Gastroesophageal sphincter (tissue), 3 donors: ENCODE results near the gene TBC1D2B.

Source experiments
- POLR2A ChIP-seq, 2 donors: fragments of 450-650 bp; IDR thresholded peaks; one replicate each; pipeline ENCODE4 v1.6.1; 2017; ENCODE audit warnings: antibody characterized with exemption in 2 of 2, mild to moderate bottlenecking in 2 of 2, moderate library complexity in 1 of 2
- POLR2AphosphoS5 ChIP-seq: sonication (generic); formaldehyde crosslinking; IDR thresholded peaks from one replicate; pipeline ENCODE4 v1.6.1; 2017; ENCODE audit warnings: antibody characterized with exemption
- TF ChIP-seq, protein P1 (sequence below), 4 experiments: fragments of 200-600 bp in 2 of 4; fragments of 450-650 bp in 2 of 4; sonication (generic) in 1 of 4; IDR thresholded peaks; one replicate each; pipeline ENCODE4 v1.5.1; 2017 to 2019; ENCODE audit warnings: antibody characterized with exemption in 4 of 4, mild to moderate bottlenecking in 2 of 4, moderate library complexity in 2 of 4

- TF ChIP-seq POLR2A (IDR thresholded peaks at IDR 0.05) (no peak), POLR2AphosphoS5 (no peak)
- TF ChIP-seq, protein P1, sequence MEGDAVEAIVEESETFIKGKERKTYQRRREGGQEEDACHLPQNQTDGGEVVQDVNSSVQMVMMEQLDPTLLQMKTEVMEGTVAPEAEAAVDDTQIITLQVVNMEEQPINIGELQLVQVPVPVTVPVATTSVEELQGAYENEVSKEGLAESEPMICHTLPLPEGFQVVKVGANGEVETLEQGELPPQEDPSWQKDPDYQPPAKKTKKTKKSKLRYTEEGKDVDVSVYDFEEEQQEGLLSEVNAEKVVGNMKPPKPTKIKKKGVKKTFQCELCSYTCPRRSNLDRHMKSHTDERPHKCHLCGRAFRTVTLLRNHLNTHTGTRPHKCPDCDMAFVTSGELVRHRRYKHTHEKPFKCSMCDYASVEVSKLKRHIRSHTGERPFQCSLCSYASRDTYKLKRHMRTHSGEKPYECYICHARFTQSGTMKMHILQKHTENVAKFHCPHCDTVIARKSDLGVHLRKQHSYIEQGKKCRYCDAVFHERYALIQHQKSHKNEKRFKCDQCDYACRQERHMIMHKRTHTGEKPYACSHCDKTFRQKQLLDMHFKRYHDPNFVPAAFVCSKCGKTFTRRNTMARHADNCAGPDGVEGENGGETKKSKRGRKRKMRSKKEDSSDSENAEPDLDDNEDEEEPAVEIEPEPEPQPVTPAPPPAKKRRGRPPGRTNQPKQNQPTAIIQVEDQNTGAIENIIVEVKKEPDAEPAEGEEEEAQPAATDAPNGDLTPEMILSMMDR (IDR thresholded peaks at IDR 0.05): no peak
Observed at GRCh38 chr15:78104119-78104479, 26.6 kb upstream of the TBC1D2B start.
